Activated T-cell treated with anti-CD3 and anti-CD28 coated beads, Interleukin-2, amount 50 U/mL, for 72 hours (primary cell): ENCODE measurements around the gene CCNF. TPM values are rescaled to one million over a fixed set of nuclear protein-coding genes. Genes with fewer than 3 reads are reported as not detected.
"Not testable (repeated sequence)": the region's sequence is repeated elsewhere in the genome, so short reads cannot be mapped to it uniquely, and the experiment has no call there.

Source experiments
- ATAC-seq, 2 donors: fragments of 150-1000 bp; cut with Tn5 transposase; replicated peaks in 1 of 2; 2 replicates each; pipeline ENCODE4 v1.10.0; 2021; ENCODE audit warnings: moderate library complexity in 2 of 2, mild to moderate bottlenecking in 1 of 2
- DNase-seq, 2 donors: peaks; one replicate each; pipeline ENCODE4 v3.0.0; 2021 to 2022; ENCODE audit warnings: mixed read lengths in 1 of 2
- H3K27ac Mint-ChIP-seq: one replicate; pipeline ENCODE4 v1.8.0; 2022; ENCODE audit warnings: mild to moderate bottlenecking, moderate library complexity, mixed read lengths
- H3K27me3 Mint-ChIP-seq: one replicate; pipeline ENCODE4 v1.8.0; 2022; ENCODE audit warnings: low read depth, mixed read lengths
- H3K36me3 Mint-ChIP-seq, 2 donors: one replicate each; pipeline ENCODE4 v1.8.0; 2022; ENCODE audit warnings: mixed read lengths in 2 of 2, mild to moderate bottlenecking in 1 of 2; ENCODE audit not compliant: insufficient read depth in 2 of 2
- H3K4me1 Mint-ChIP-seq: one replicate; pipeline ENCODE4 v1.8.0; 2022; ENCODE audit warnings: low read depth, mixed read lengths
- H3K4me3 Mint-ChIP-seq, 2 donors: one replicate each; pipeline ENCODE4 v1.8.0; 2022; ENCODE audit warnings: mild to moderate bottlenecking in 2 of 2, mixed read lengths in 2 of 2, moderate library complexity in 2 of 2
- H3K9me3 Mint-ChIP-seq, 2 donors: one replicate each; pipeline ENCODE4 v1.8.0; 2022; ENCODE audit warnings: mixed read lengths in 2 of 2
- total RNA-seq, 2 donors: library from RNA; stranded (reverse); gene quantifications; one replicate each; pipeline ENCODE4 v1.2.3, GENCODE V29; 2022

Gene CCNF, protein sequence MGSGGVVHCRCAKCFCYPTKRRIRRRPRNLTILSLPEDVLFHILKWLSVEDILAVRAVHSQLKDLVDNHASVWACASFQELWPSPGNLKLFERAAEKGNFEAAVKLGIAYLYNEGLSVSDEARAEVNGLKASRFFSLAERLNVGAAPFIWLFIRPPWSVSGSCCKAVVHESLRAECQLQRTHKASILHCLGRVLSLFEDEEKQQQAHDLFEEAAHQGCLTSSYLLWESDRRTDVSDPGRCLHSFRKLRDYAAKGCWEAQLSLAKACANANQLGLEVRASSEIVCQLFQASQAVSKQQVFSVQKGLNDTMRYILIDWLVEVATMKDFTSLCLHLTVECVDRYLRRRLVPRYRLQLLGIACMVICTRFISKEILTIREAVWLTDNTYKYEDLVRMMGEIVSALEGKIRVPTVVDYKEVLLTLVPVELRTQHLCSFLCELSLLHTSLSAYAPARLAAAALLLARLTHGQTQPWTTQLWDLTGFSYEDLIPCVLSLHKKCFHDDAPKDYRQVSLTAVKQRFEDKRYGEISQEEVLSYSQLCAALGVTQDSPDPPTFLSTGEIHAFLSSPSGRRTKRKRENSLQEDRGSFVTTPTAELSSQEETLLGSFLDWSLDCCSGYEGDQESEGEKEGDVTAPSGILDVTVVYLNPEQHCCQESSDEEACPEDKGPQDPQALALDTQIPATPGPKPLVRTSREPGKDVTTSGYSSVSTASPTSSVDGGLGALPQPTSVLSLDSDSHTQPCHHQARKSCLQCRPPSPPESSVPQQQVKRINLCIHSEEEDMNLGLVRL
- total RNA-seq: 10 to 100 TPM; 49.2 to 68.6 TPM

- peak; percentile 96 to 98 for DNase-seq
- Mint-ChIP-seq H3K27ac (peak within 1 kb of the TSS; percentile 81), H3K27me3 (no peaks in the 10 kb centered on the region), H3K9me3 (no peaks in the 10 kb centered on the region), H3K4me1 (peaks cover 30% of the 10 kb centered on the region), H3K36me3 (peaks cover 9 to 14% of the 10 kb centered on the region in 2 donors), H3K4me3 (peak within 1 kb of the TSS; percentile 99)
- ATAC-seq: peak; percentile 95 to 97
These were observed at the start of gene CCNF for GRCh38 chr16:2429034-2429770. TSS of gene CCNF (plus strand) at chr16:2429447. CDS start at chr16:2429482, 35 bp downstream.

DNA sequence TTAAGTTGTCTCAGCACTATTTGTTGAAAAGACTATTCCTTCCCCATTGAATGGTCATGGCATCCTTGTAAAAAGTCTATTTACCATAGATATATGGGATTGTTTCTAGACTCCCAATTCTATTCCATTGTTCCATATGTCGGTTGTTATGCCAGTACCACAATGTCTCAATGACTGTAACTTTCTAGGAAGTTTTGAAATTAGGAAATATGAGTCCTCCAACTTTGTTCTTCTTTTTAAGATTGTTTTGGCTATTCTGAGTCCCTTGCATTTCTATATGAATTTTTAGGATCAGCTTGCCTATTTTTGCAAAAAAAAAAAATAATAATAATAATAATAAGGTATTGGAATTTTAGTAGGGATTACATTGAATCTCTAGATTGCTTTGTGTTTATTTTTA is 45.7 kb upstream of the CCNF start:
- no peak overlapping the region for H3K4me3 Mint-ChIP-seq
- peaks cover 14% of the 10 kb centered on the region for H3K27me3 Mint-ChIP-seq
- H3K9me3 Mint-ChIP-seq: peaks cover 0 to 2% of the 10 kb centered on the region in 2 donors
- H3K4me1 Mint-ChIP-seq: no peaks in the 10 kb centered on the region
- DNase-seq (no peak), ATAC-seq (no peak)
- H3K36me3 Mint-ChIP-seq: peaks cover under 1 to 2% of the 10 kb centered on the region in 2 donors
- no peak overlapping the region for H3K27ac Mint-ChIP-seq

DNA sequence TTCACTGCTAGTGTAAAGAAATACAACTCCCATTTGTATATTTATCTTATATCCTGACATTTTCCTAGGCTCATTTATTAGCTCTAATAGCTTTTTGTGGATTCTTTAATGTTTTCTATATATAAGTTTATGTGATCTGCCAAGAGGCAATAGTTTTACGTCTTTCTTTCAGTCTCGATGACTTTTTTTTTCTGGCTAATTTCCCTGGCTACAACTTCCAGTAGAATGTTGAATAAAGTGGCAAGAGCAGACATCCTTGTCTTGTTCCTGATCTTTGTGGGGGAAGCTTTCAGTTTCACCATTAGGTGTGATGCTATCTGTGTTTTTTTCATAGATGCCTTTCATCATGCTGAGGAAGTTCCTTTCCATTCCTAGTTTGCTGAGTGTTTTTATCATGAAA is 44.8 kb upstream of the CCNF start:
- H3K4me1 Mint-ChIP-seq: no peaks in the 10 kb centered on the region
- DNase-seq (no peak), ATAC-seq (no peak)
- peaks cover 0 to 3% of the 10 kb centered on the region in 2 donors for H3K9me3 Mint-ChIP-seq
- H3K36me3 Mint-ChIP-seq: peaks cover 2 to 4% of the 10 kb centered on the region in 2 donors
- H3K4me3 Mint-ChIP-seq: no peak overlapping the region
- H3K27ac Mint-ChIP-seq: no peak overlapping the region
- peaks cover 14% of the 10 kb centered on the region for H3K27me3 Mint-ChIP-seq

- Mint-ChIP-seq H3K4me3 (no peak overlapping the region), H3K27me3 (peaks cover 14% of the 10 kb centered on the region), H3K36me3 (peaks cover 2 to 4% of the 10 kb centered on the region in 2 donors), H3K27ac (no peak overlapping the region), H3K9me3 (peaks cover 0 to 3% of the 10 kb centered on the region in 2 donors), H3K4me1 (no peaks in the 10 kb centered on the region)
- ATAC-seq (no peak), DNase-seq (no peak)
These were observed 43.9 kb upstream of the CCNF start for GRCh38 chr16:2385190-2385836.

- not testable (repeated sequence) for H3K4me1 Mint-ChIP-seq, DNase-seq, ATAC-seq, H3K36me3 Mint-ChIP-seq, H3K9me3 Mint-ChIP-seq, H3K27ac Mint-ChIP-seq, H3K4me3 Mint-ChIP-seq
- H3K27me3 Mint-ChIP-seq: peaks cover 14% of the 10 kb centered on the region
These were observed 43.3 kb upstream of the CCNF start for GRCh38 chr16:2385982-2386381.

DNA sequence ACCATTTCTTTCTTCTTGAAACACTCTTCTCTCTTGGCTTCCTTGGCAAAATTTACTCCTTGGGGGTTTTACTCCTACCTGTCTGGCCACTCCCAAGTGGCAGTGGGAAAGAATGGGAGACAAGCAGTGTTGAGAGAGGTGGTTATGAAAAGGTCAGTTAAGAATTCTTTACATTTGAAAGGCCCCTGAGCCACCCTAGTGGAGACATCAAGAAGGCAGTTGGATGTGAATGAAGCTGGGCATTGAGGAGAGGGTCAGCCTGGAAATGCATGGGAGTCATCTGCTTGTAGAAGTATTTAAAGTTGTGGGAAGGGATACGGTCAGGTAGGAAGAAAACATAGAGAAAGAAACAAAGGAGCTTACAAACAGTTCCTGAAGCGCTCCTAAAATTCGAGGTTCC is 42.3 kb upstream of the CCNF start:
- ATAC-seq (no peak), DNase-seq (no peak)
- Mint-ChIP-seq H3K27me3 (peaks cover 12% of the 10 kb centered on the region), H3K4me1 (no peaks in the 10 kb centered on the region), H3K9me3 (peaks cover 0 to 3% of the 10 kb centered on the region in 2 donors), H3K27ac (no peak overlapping the region), H3K36me3 (peaks cover 2 to 4% of the 10 kb centered on the region in 2 donors), H3K4me3 (no peak overlapping the region)

GRCh38 chr16:2388139-2388874 is 40.9 kb upstream of the CCNF start:
- Mint-ChIP-seq H3K4me3 (no peak overlapping the region), H3K27me3 (peaks cover 7% of the 10 kb centered on the region), H3K27ac (no peak overlapping the region), H3K4me1 (no peaks in the 10 kb centered on the region), H3K36me3 (peaks cover 2 to 4% of the 10 kb centered on the region in 2 donors), H3K9me3 (peaks cover 0 to 3% of the 10 kb centered on the region in 2 donors)
- DNase-seq (no peak), ATAC-seq (no peak)

- DNase-seq: no peak
- H3K36me3 Mint-ChIP-seq: peaks cover 2 to 4% of the 10 kb centered on the region in 2 donors
- H3K4me3 Mint-ChIP-seq: no peak overlapping the region
- peak in 1 of 2 donors; percentile 49 for ATAC-seq
- no peak overlapping the region for H3K27ac Mint-ChIP-seq
- H3K9me3 Mint-ChIP-seq: peaks cover 0 to 3% of the 10 kb centered on the region in 2 donors
- H3K4me1 Mint-ChIP-seq: no peaks in the 10 kb centered on the region
- peaks cover 7% of the 10 kb centered on the region for H3K27me3 Mint-ChIP-seq
These were observed 40.3 kb upstream of the CCNF start for GRCh38 chr16:2388875-2389433.

DNA sequence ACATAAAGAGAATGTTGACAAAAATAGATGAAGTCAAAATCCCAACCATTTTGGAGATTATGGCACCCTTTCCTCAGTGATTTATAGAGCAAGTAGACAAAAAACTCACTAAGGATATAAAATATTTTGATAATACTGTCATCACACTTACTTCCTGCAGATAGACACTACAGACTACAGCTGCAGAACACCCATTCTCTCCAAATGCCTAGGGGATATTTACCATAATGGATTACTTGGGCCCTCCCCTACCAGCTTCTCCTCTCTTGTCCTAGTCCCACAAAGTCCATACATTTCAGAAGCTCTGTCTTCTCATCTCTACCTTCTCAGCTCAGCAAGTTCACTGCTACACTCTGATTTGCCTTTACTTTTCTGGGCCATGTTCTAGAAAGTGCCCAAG is 37.2 kb upstream of the CCNF start:
- no peak for ATAC-seq
- H3K27me3 Mint-ChIP-seq: peaks cover 8% of the 10 kb centered on the region
- H3K4me3 Mint-ChIP-seq: no peak overlapping the region
- DNase-seq: no peak
- H3K36me3 Mint-ChIP-seq: peaks cover 2 to 4% of the 10 kb centered on the region in 2 donors
- H3K27ac Mint-ChIP-seq: no peak overlapping the region
- H3K9me3 Mint-ChIP-seq: peaks cover 0 to 3% of the 10 kb centered on the region in 2 donors
- H3K4me1 Mint-ChIP-seq: no peaks in the 10 kb centered on the region

DNA sequence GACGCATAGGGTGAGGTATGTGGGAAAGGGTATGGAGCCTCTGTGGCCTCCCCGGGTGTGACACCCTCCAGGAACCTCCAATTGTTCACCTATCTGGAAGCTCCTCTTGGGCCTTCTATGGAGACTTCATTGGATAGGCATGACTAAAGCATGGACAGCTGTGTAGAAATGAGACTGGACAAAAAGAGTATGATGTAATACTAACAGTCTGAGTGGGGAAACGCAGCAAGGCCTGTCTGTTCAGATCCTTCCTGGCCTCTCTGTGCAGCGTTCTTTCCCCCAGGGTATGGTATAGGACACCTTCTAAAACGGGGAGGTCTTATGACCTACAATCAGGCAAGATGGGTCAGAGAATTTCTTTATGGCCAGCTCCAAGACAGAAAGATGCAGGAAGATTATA is 30.7 kb upstream of the CCNF start:
- Mint-ChIP-seq H3K4me1 (no peaks in the 10 kb centered on the region), H3K27me3 (peaks cover 8% of the 10 kb centered on the region), H3K4me3 (no peak overlapping the region), H3K27ac (no peak overlapping the region), H3K36me3 (no peaks in the 10 kb centered on the region), H3K9me3 (no peaks in the 10 kb centered on the region)
- ATAC-seq (no peak), DNase-seq (no peak)

DNA sequence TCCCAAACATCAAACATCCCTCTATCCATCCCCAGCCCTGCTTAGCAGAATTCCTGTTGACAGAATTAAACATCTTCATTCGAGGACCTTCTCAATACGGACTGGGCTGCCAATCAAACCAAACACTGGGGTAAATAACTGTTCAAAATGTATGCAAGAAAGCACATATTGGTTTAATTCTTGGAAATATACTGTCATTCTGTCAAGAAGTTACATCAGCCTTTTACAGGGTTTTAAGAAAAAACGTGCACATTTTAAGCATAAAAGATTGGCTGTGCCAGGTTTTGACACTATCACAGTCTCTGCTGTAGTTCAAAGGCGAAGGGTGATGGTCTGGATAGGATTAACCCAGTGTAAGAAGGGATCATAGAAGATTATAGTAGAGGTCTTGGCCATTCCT is 25.1 kb upstream of the CCNF start:
- ATAC-seq (peak; percentile 41 to 49), DNase-seq (no peak)
- Mint-ChIP-seq H3K9me3 (no peaks in the 10 kb centered on the region), H3K27ac (peak overlapping the region; percentile 43), H3K27me3 (no peaks in the 10 kb centered on the region), H3K36me3 (no peaks in the 10 kb centered on the region), H3K4me3 (no peak overlapping the region), H3K4me1 (peaks cover 7% of the 10 kb centered on the region)

DNA sequence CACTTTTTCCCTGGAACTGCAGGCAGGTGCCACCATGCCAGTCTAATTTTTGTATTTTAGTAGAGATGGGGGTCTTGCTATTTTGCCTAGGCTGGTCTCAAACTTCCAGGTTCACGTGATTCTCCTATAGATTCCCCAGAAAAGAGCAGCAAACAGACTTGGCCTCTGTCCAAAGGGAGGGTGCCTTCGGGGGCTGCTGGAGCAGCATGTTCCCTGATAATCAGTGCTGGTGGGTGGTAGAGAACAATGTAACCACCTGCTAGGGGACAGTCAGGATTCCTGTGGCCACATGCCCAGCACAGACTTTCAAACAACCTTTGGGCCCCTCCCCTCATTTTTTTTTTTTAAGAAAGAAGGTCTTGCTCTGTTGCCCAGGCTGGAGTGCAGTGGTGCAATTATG is 14.2 kb upstream of the CCNF start:
- DNase-seq: no peak
- H3K4me1 Mint-ChIP-seq: no peaks in the 10 kb centered on the region
- no peaks in the 10 kb centered on the region for H3K9me3 Mint-ChIP-seq
- no peak for ATAC-seq
- H3K27ac Mint-ChIP-seq: no peak overlapping the region
- no peak overlapping the region for H3K4me3 Mint-ChIP-seq
- H3K36me3 Mint-ChIP-seq: no peaks in the 10 kb centered on the region
- H3K27me3 Mint-ChIP-seq: peaks cover 6% of the 10 kb centered on the region
